Panc1 (cell line): ENCODE results near the gene SCUBE2. TPM values are rescaled to one million over a fixed set of nuclear protein-coding genes. Genes with fewer than 3 reads are reported as not detected.

ENCODE experiments used
- ATAC-seq: fragments of 200-7000 bp; cut with Tn5 transposase; 2 replicates; pipeline ENCODE4 v1.9.1; 2020; ENCODE audit warnings: mild to moderate bottlenecking, moderate library complexity
- BruUV-seq: library from RNA; stranded (reverse); fragments of 400-500 nt; replicated peaks from 2 replicates; lab custom pipeline; 2021; lab: Mats Ljungman, UMichigan
- CTCF ChIA-PET: fragments of 300-600 bp; sonication (Branson Sonifier 250); formaldehyde crosslinking; loops from one replicate; lab custom pipeline; 2022; ENCODE audit warnings: antibody characterized with exemption; lab: Charles Lee
- POLR2A ChIA-PET: fragments of 300-600 bp; sonication (Branson Sonifier 250); formaldehyde crosslinking; loops from one replicate; lab custom pipeline; 2022; ENCODE audit warnings: antibody characterized with exemption; lab: Charles Lee
- DNase-seq: peaks from one replicate; pipeline ENCODE4 v3.0.0-alpha.2; 2010; ENCODE audit warnings: low read depth, low spot score
- H3K27ac ChIP-seq: 2 replicates; pipeline ENCODE4 v1.5.1; 2011; ENCODE audit warnings: mild to moderate bottlenecking, low read length, inconsistent platforms
- H3K27me3 ChIP-seq: fragments of 200-500 bp; sonication (Bioruptor generic); 2 replicates; pipeline ENCODE4 v1.6.0; 2014; ENCODE audit warnings: low read length, inconsistent platforms; ENCODE audit not compliant: control insufficient read depth, insufficient read depth
- H3K36me3 ChIP-seq: fragments of 200-500 bp; sonication (Bioruptor generic); 2 replicates; pipeline ENCODE4 v1.5.1; 2014; ENCODE audit warnings: inconsistent platforms, mild to moderate bottlenecking, low read length, moderate library complexity; ENCODE audit not compliant: control insufficient read depth, insufficient read depth
- H3K4me1 ChIP-seq: 2 replicates; pipeline ENCODE4 v1.5.1; 2011; ENCODE audit warnings: inconsistent platforms, mild to moderate bottlenecking, low read length, moderate library complexity; ENCODE audit not compliant: control insufficient read depth, insufficient read depth
- H3K4me3 ChIP-seq, 2 experiments: 2 replicates each; pipeline ENCODE4 v1.5.1; 2011 to 2012; ENCODE audit warnings: low read depth in 2 of 2, low read length in 2 of 2, mild to moderate bottlenecking in 2 of 2, inconsistent platforms in 1 of 2, moderate library complexity in 1 of 2
- H3K9me3 ChIP-seq: fragments of 200-500 bp; sonication (Bioruptor generic); 2 replicates; pipeline ENCODE4 v1.5.1; 2014; ENCODE audit warnings: low read depth, mild to moderate bottlenecking, inconsistent platforms, low read length, moderate library complexity; ENCODE audit not compliant: control insufficient read depth, insufficient read depth
- POLR2AphosphoS5 ChIP-seq: IDR thresholded peaks from 2 replicates; pipeline ENCODE4 v1.6.1; 2012; ENCODE audit warnings: mild to moderate bottlenecking, low read depth, low read length, moderate library complexity
- SIN3A ChIP-seq: IDR thresholded peaks from 2 replicates; pipeline ENCODE4 v1.6.1; 2012; ENCODE audit warnings: low read depth, mild to moderate bottlenecking, low read length, moderate library complexity, borderline replicate concordance; ENCODE audit not compliant: insufficient read depth
- TCF7L2 ChIP-seq: IDR thresholded peaks from 2 replicates; pipeline ENCODE4 v1.6.1; 2011; ENCODE audit warnings: mild to moderate bottlenecking, low read depth, low read length, inconsistent platforms
- in situ Hi-C: cut with HindIII; loops from 2 replicates; pipeline ENCODE4 v1.10.0; 2016; ENCODE audit warnings: low sequenced_read_pairs, low pct_unique_long_range_greater_than_20kb
- intact Hi-C: fragments of 100-400 bp; cut with micrococcal nuclease; formaldehyde crosslinking; loops from one replicate; pipeline ENCODE4 v1.10.0; 2022; ENCODE audit not compliant: unreplicated experiment
- microRNA-seq: library from miRNA; unstranded; fragments of <30 nt; microRNA quantifications from one replicate; pipeline ENCODE4 v1.1.0, GENCODE V29; 2020; ENCODE audit not compliant: unreplicated experiment
- total RNA-seq: library from RNA; stranded (reverse); gene quantifications from one replicate; pipeline ENCODE4 v1.2.1, GENCODE V29; 2021; ENCODE audit not compliant: unreplicated experiment
- TF ChIP-seq, protein P1 (sequence below): fragments of 450-650 bp; IDR thresholded peaks from 2 replicates; pipeline ENCODE4 v1.5.1; 2017; ENCODE audit warnings: mild to moderate bottlenecking
- TF ChIP-seq, protein P2 (sequence below), 2 experiments: IDR thresholded peaks; 2 replicates each; pipeline ENCODE4 v1.6.1; 2011 to 2012; ENCODE audit warnings: low read depth in 2 of 2, control low read depth in 1 of 2, low read length in 1 of 2, mild to moderate bottlenecking in 1 of 2, moderate library complexity in 1 of 2; ENCODE audit not compliant: insufficient read depth in 1 of 2

SCUBE2 gene
- total RNA-seq, 1 experiment from 2014 or later = 2.8 TPM

GRCh38 chr11:8971196-8971923 lies 120.0 kb downstream of the SCUBE2 start:
- Histone ChIP-seq H3K9me3 (no peaks in the 10 kb centered on the region), H3K27ac (no peak overlapping the region), H3K27me3 (no peaks in the 10 kb centered on the region), H3K36me3 (no peaks in the 10 kb centered on the region), H3K4me1 (no peaks in the 10 kb centered on the region), H3K4me3 (no peak overlapping the region)
- in situ Hi-C loops = no loop called here
- TF ChIP-seq, protein P1, sequence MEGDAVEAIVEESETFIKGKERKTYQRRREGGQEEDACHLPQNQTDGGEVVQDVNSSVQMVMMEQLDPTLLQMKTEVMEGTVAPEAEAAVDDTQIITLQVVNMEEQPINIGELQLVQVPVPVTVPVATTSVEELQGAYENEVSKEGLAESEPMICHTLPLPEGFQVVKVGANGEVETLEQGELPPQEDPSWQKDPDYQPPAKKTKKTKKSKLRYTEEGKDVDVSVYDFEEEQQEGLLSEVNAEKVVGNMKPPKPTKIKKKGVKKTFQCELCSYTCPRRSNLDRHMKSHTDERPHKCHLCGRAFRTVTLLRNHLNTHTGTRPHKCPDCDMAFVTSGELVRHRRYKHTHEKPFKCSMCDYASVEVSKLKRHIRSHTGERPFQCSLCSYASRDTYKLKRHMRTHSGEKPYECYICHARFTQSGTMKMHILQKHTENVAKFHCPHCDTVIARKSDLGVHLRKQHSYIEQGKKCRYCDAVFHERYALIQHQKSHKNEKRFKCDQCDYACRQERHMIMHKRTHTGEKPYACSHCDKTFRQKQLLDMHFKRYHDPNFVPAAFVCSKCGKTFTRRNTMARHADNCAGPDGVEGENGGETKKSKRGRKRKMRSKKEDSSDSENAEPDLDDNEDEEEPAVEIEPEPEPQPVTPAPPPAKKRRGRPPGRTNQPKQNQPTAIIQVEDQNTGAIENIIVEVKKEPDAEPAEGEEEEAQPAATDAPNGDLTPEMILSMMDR = no peak
- TF ChIP-seq TCF7L2 = no peak
- TF ChIP-seq, protein P2, sequence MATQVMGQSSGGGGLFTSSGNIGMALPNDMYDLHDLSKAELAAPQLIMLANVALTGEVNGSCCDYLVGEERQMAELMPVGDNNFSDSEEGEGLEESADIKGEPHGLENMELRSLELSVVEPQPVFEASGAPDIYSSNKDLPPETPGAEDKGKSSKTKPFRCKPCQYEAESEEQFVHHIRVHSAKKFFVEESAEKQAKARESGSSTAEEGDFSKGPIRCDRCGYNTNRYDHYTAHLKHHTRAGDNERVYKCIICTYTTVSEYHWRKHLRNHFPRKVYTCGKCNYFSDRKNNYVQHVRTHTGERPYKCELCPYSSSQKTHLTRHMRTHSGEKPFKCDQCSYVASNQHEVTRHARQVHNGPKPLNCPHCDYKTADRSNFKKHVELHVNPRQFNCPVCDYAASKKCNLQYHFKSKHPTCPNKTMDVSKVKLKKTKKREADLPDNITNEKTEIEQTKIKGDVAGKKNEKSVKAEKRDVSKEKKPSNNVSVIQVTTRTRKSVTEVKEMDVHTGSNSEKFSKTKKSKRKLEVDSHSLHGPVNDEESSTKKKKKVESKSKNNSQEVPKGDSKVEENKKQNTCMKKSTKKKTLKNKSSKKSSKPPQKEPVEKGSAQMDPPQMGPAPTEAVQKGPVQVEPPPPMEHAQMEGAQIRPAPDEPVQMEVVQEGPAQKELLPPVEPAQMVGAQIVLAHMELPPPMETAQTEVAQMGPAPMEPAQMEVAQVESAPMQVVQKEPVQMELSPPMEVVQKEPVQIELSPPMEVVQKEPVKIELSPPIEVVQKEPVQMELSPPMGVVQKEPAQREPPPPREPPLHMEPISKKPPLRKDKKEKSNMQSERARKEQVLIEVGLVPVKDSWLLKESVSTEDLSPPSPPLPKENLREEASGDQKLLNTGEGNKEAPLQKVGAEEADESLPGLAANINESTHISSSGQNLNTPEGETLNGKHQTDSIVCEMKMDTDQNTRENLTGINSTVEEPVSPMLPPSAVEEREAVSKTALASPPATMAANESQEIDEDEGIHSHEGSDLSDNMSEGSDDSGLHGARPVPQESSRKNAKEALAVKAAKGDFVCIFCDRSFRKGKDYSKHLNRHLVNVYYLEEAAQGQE (IDR thresholded peaks at IDR 0.05; ENCODE audit: insufficient read depth in 1 of 2, low read depth in 2 of 2, low read length in 1 of 2) = no peak
- TF ChIP-seq POLR2AphosphoS5 = no peak
- TF ChIP-seq SIN3A = no peak
- ATAC-seq (no peak), DNase-seq (no peak)
- ChIA-PET CTCF (no interaction called here), POLR2A (no interaction called here)
- intact Hi-C loops = no loop called here
- BruUV-seq = TSS peak; percentile 31

Small RNA genes within 50 kb of the gene (microRNA-seq; reads per million reads assigned to microRNA genes)
- not detected for gene MIR5691

Other genes with a start within 250 kb of the SCUBE2 start
- 85.2 TPM for gene AKIP1, start 180.4 kb downstream of the SCUBE2 start, total RNA-seq
- gene C11orf16, start 158.7 kb downstream of the SCUBE2 start, total RNA-seq = 0.15 TPM
- not detected for gene ASCL3, start 148.6 kb downstream of the SCUBE2 start, total RNA-seq
- gene TMEM9B, start 127.2 kb downstream of the SCUBE2 start, total RNA-seq = 76.2 TPM
- 22.8 TPM for gene NRIP3, start 87.6 kb downstream of the SCUBE2 start, total RNA-seq
- gene DENND5A, start 173.8 kb upstream of the SCUBE2 start, total RNA-seq = 136 TPM
- 126 TPM for gene TMEM41B, start 223.0 kb upstream of the SCUBE2 start, total RNA-seq